Activated CD8-positive, alpha-beta memory T cell treated with anti-CD3 and anti-CD28 coated beads, Interleukin-2, amount 10 ng/mL, durations not matched to agents 7 days and 5 days (primary cell): ENCODE results near the gene LCP2. TPM values are rescaled to one million over a fixed set of nuclear protein-coding genes. Genes with fewer than 3 reads are reported as not detected.

Experiments used
- ATAC-seq: fragments of 150-1000 bp; cut with Tn5 transposase; one replicate; pipeline ENCODE4 v1.10.0; 2021; ENCODE audit warnings: moderate library complexity
- CTCF ChIA-PET: fragments of 350-600 bp; sonication (Branson Sonifier 250); formaldehyde crosslinking; loops from one replicate; lab custom pipeline; 2021; ENCODE audit warnings: antibody characterized with exemption; lab: Charles Lee
- DNase-seq: peaks from one replicate; pipeline ENCODE4 v3.0.0-alpha.2; 2020
- H3K27ac Mint-ChIP-seq: one replicate; pipeline ENCODE4 v1.8.0; 2021; ENCODE audit warnings: mild to moderate bottlenecking, mixed read lengths
- H3K27me3 Mint-ChIP-seq: one replicate; pipeline ENCODE4 v1.8.0; 2021; ENCODE audit warnings: mixed read lengths
- H3K36me3 Mint-ChIP-seq: one replicate; pipeline ENCODE4 v1.8.0; 2021; ENCODE audit warnings: mild to moderate bottlenecking, mixed read lengths
- H3K4me1 Mint-ChIP-seq: one replicate; pipeline ENCODE4 v1.8.0; 2021; ENCODE audit warnings: mixed read lengths
- H3K4me3 Mint-ChIP-seq: one replicate; pipeline ENCODE4 v1.8.0; 2021; ENCODE audit warnings: mild to moderate bottlenecking, moderate library complexity, mixed read lengths
- H3K9me3 Mint-ChIP-seq: one replicate; pipeline ENCODE4 v1.8.0; 2022; ENCODE audit warnings: low read depth, mixed read lengths
- total RNA-seq, 2 experiments: library from RNA; stranded (reverse); gene quantifications; one replicate each; pipeline ENCODE4 v1.2.3, GENCODE V29; 2021

Gene LCP2
- total RNA-seq, 2 experiments from 2014 or later = 393 to 419 TPM

DNA sequence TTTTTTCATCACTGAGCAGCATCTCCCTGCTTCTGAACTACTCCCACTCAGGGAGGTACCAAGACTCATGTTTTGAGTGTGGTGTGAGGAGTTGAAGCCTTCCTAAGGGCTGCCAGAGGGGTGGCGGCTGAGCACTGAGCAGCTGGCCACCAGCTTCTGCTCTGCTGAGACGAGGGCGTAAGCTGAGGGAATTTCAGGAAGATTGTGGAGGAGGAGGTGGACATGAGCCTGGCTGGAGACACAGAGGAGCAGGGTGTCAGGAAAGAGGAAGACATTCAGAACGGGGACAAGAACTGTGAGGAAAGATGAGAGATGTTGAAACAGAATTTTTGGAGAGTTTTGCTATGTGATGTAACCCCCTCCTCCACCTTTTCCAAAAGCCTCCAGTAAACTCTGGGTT, 7.8 kb downstream of the LCP2 start:
- H3K4me1 Mint-ChIP-seq = peaks cover 92% of the 10 kb centered on the region
- CTCF ChIA-PET = interaction anchor here (0.9 to 22.2 kb wide), 4 partner anchors 17 to 50 kb away, joined by 3 to 499 read pairs (median 176); no protein-coding TSS in a partner anchor
- H3K27me3 Mint-ChIP-seq = no peaks in the 10 kb centered on the region
- H3K36me3 Mint-ChIP-seq = peaks cover 98% of the 10 kb centered on the region
- peak overlapping the region; percentile 95 for H3K27ac Mint-ChIP-seq
- H3K4me3 Mint-ChIP-seq = peak overlapping the region; percentile 95
- DNase-seq = no peak
- ATAC-seq = no peak
- no peaks in the 10 kb centered on the region for H3K9me3 Mint-ChIP-seq

DNA sequence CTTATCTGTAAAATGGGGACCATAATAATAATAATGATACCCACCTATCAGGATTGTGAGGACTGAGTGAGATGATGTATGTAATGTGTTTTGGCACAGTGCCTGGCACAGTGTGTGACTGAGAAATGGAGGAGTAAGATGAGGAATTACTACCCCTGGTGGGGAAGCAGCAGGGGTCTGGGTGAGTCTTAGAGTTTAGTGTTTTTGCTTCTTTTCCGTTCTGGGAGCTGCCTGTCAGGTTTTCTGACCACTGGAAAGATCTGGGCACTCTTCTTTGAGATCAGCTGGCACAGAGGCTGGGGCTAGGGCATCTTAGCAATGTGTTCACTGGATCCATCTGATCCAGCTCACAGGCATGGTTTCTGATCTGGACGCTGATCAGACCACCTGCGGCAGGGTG, 8.5 kb downstream of the LCP2 start:
- no peak for ATAC-seq
- Mint-ChIP-seq H3K36me3 (peaks cover 98% of the 10 kb centered on the region), H3K27ac (peak overlapping the region; percentile 95), H3K4me3 (peak overlapping the region; percentile 95), H3K27me3 (no peaks in the 10 kb centered on the region), H3K4me1 (peaks cover 97% of the 10 kb centered on the region), H3K9me3 (no peaks in the 10 kb centered on the region)
- DNase-seq = no peak
- CTCF ChIA-PET = interaction anchor here (0.9 to 22.2 kb wide), 3 partner anchors 17 to 50 kb away, joined by 3 to 499 read pairs (median 234); no protein-coding TSS in a partner anchor

DNA sequence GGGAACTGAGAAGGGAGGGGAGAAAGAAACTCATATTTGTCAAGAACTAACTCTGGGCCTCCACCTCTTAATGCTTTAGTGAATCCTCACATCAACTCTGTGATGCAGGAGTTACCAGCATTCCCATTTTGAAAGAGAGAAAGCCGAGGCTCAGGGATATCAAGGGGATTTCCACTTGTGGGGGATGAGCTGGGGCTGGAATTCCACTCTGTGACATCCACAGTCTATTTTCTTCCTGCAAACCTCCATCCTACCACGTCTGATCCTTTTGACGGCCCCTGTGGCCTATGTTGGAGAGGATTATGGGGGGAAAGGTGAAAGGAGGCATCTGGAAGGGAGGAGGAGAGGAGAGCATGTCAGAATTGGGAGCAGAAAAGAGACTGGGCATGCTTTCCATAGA, 9.0 kb downstream of the LCP2 start:
- CTCF ChIA-PET = interaction anchor here (3.1 to 22.2 kb wide), 3 partner anchors 9 to 44 kb away, joined by 16 to 499 read pairs (median 234); partner anchors contain the start of gene LCP2
- DNase-seq (no peak), ATAC-seq (no peak)
- H3K27me3 Mint-ChIP-seq = no peaks in the 10 kb centered on the region
- peaks cover 98% of the 10 kb centered on the region for H3K36me3 Mint-ChIP-seq
- peak overlapping the region; percentile 95 for H3K4me3 Mint-ChIP-seq
- no peaks in the 10 kb centered on the region for H3K9me3 Mint-ChIP-seq
- H3K27ac Mint-ChIP-seq = peak overlapping the region; percentile 95
- H3K4me1 Mint-ChIP-seq = peaks cover 100% of the 10 kb centered on the region

DNA sequence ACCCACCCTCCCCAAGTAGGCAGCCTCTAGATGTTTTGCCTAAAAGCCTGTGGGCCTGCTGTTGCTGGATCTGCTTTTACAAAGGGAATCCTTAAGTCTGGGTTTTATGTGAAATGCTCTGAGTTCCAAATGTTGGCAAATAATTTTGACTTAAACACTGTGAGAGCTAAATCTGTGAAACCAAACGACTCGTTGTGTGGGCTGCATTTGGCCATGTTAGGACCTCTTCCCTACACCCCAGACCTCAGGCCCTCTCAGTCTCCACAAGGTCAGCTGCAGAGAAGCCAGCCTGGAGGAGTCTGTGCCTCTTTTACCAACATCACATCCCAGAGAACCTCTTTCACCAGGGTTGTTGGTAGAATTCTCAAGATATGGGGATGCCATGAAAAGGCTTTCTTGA, 9.4 kb downstream of the LCP2 start:
- H3K36me3 Mint-ChIP-seq = peaks cover 98% of the 10 kb centered on the region
- no peak for ATAC-seq
- H3K4me3 Mint-ChIP-seq = peak overlapping the region; percentile 95
- H3K27ac Mint-ChIP-seq = peak overlapping the region; percentile 95
- peaks cover 100% of the 10 kb centered on the region for H3K4me1 Mint-ChIP-seq
- H3K27me3 Mint-ChIP-seq = no peaks in the 10 kb centered on the region
- DNase-seq = no peak
- H3K9me3 Mint-ChIP-seq = no peaks in the 10 kb centered on the region
- CTCF ChIA-PET = interaction anchor here (1.0 to 22.2 kb wide), 6 partner anchors 9 to 52 kb away, joined by 3 to 499 read pairs (median 10); partner anchors contain the start of gene LCP2

DNA sequence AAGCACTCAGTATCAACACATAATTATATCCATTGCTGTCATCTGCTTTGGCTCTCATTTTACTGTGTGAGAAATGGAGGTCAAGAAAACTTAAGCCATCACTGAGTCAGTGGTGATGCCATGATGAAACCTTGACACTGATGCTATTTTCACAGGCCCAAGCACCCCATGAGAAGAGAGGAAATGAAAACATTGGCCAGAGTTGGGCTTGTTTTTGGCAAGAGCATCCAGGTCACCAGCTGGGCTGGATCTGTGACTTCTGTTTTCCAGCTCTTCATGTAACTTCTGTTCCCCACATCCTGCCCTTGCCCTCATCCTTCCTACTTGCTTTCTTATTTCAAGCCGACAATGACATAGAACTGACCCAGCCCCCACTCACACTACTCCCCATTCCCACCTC, 10.0 kb downstream of the LCP2 start:
- DNase-seq = no peak

DNA sequence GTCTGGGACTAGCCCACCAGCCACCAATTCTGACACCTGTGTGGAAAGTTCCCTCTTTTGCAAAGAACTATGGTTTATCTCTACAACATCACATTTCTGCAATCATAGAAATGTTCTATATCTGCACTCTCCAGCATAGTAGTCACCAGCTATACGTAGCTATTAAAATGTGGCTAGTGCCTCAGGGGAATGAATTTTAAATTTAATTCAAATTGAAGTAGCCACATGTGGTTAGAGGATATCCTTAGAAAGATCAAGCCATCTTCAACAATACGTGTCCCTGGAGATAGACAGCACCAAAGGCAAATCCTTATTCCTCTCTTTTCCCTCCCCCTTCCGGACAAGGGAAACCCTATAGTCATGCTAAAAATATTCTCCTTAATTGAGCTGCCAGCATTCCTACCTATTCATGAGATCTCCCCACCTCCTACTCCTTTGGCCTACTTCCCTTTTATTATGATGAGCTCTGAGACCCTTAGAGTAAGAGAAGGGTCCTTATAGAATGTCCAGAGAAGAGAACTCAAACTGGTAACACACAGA, 11.1 kb downstream of the LCP2 start:
- peaks cover 96% of the 10 kb centered on the region for H3K36me3 Mint-ChIP-seq
- ATAC-seq (no peak), DNase-seq (no peak)
- no peaks in the 10 kb centered on the region for H3K9me3 Mint-ChIP-seq
- peaks cover 100% of the 10 kb centered on the region for H3K4me1 Mint-ChIP-seq
- peak overlapping the region; percentile 76 for H3K27ac Mint-ChIP-seq
- no peak overlapping the region for H3K4me3 Mint-ChIP-seq
- CTCF ChIA-PET = interaction anchor here (1.1 to 22.2 kb wide), 4 partner anchors 11 to 60 kb away, joined by 4 to 499 read pairs (median 10); partner anchors contain the start of gene LCP2
- no peaks in the 10 kb centered on the region for H3K27me3 Mint-ChIP-seq

More for the DNA sequence above, 10.0 kb downstream of the LCP2 start:
- CTCF ChIA-PET = interaction anchor here (1.0 to 22.2 kb wide), 6 partner anchors 10 to 52 kb away, joined by 3 to 499 read pairs (median 10); partner anchors contain the start of gene LCP2
- Mint-ChIP-seq H3K27ac (peak overlapping the region; percentile 78), H3K9me3 (no peaks in the 10 kb centered on the region), H3K36me3 (peaks cover 96% of the 10 kb centered on the region), H3K4me1 (peaks cover 100% of the 10 kb centered on the region), H3K4me3 (peak overlapping the region; percentile 95), H3K27me3 (no peaks in the 10 kb centered on the region)
- ATAC-seq = peak; percentile 4

DNA sequence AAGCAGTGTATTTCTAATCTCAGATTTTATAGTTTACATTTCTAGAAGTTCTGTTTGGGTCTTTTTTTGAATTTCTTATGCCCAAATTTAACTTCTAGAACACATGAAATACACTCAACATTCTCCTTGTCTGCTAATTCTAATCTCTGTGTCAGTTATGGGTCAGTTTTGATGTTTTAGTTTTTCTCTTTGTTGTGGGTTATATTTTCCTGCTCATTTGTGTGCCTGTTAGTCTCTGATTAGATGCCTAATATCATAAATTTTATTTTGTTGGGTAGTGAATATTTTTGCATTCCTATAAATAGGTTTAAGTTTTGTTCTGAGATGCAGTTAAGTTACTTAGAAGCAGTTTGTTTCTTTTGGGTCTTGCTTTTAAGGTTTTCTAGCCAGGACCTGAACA, 12.4 kb downstream of the LCP2 start:
- Mint-ChIP-seq H3K4me3 (peak overlapping the region; percentile 40), H3K36me3 (peaks cover 89% of the 10 kb centered on the region), H3K9me3 (no peaks in the 10 kb centered on the region), H3K27ac (peak overlapping the region; percentile 76), H3K4me1 (peaks cover 99% of the 10 kb centered on the region), H3K27me3 (no peaks in the 10 kb centered on the region)
- no peak for ATAC-seq
- CTCF ChIA-PET = interaction anchor here (1.3 to 22.2 kb wide), 5 partner anchors 7 to 54 kb away, joined by 5 to 499 read pairs (median 16); partner anchors contain the start of gene LCP2
- DNase-seq = no peak

DNA sequence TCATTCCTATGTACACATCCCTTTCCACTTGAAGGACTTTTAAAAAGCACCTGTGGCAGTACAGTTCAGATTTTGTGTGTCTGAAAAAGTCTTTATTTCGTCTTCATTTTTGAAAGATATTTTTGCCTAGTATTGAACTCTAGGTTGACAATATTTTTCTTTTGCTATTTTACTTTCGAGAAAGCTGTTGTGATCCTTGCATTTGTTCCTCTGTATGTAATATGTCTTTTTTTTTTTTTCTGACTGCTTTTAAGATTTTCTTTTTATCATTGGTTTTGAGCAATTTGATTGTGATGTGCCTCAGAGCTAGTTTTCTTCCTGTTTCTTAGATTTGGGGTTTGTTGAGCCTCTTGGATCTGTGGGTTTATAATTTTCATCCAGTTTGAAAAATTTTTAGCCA, 13.3 kb downstream of the LCP2 start:
- H3K36me3 Mint-ChIP-seq = peaks cover 81% of the 10 kb centered on the region
- H3K4me3 Mint-ChIP-seq = peak overlapping the region; percentile 9
- H3K4me1 Mint-ChIP-seq = peaks cover 99% of the 10 kb centered on the region
- ATAC-seq (no peak), DNase-seq (no peak)
- H3K27ac Mint-ChIP-seq = peak overlapping the region; percentile 76
- CTCF ChIA-PET = interaction anchor here (0.8 to 4.5 kb wide), 8 partner anchors 8 to 55 kb away, joined by 3 to 35 read pairs (median 5); no protein-coding TSS in a partner anchor
- no peaks in the 10 kb centered on the region for H3K27me3 Mint-ChIP-seq
- H3K9me3 Mint-ChIP-seq = no peaks in the 10 kb centered on the region

DNA sequence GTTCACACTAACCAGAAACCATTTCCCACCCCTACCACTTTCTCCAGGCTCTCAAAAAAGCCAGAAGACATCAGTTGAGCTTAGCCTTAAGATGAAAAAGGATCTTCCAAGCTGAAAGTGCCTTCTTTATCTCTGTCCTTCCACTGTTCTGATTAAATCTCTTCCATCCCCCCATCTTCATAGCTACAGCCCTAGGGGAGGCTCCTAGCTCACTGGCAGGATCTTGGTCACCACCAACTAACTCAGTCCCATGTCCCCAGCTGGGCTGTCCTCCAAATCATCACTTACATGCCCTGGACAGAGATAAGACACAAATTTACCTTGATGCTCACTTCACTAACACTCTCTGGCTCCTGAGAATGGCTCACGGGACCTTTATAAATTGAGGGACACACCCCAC, 14.3 kb downstream of the LCP2 start:
- Mint-ChIP-seq H3K36me3 (peaks cover 72% of the 10 kb centered on the region), H3K9me3 (no peaks in the 10 kb centered on the region), H3K4me3 (peak overlapping the region; percentile 26), H3K27ac (peak overlapping the region; percentile 80), H3K4me1 (peaks cover 96% of the 10 kb centered on the region), H3K27me3 (no peaks in the 10 kb centered on the region)
- CTCF ChIA-PET = interaction anchor here (1.1 to 4.5 kb wide), 10 partner anchors 9 to 57 kb away, joined by 3 to 35 read pairs (median 10); partner anchors contain the start of gene LCP2
- ATAC-seq (no peak), DNase-seq (no peak)

DNA sequence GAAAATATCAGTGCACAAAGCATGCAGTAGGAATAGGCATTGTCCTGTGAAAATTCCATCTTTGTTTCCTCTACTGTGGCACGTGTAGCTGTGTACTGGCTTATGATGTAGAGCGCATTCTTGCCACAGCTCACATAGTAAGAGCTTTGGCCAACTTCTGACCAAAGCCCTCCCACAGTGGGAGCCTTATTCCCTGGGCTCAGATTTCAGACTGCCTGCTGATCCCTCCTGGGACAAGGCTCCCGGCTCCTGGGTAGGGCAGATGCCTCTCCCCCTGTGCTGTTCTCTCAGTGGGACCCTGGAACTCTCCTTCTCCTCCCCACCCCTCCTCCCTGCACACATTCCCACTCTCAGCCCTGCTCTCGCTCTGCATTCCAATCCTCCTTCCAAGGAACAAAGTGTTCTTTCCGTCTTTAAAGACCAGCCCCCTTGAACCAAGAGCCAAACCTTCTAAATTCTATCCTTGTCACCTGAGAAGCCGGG, 17.5 kb downstream of the LCP2 start:
- CTCF ChIA-PET = interaction anchor here (1.3 to 16.3 kb wide), 9 partner anchors 13 to 61 kb away, joined by 3 to 499 read pairs (median 8); partner anchors contain the start of gene LCP2
- ATAC-seq = no peak
- H3K36me3 Mint-ChIP-seq = peaks cover 68% of the 10 kb centered on the region

DNA sequence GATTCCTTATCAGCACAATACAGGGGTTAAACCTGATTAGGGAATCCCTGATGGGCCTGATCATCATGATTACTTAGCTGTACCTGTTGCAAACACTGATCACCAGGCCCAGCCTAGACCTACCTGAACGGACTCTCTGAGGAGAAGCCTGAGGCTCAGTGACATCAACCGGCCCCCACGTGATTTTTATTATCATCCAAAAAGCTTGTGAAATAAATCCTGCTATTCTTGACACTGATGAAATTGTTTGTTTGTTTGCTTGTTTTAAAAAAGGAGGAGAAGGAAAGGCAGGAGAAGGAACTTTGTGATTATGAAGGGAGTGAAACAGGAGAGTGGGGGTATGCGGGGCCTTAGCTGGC, 18.1 kb downstream of the LCP2 start:
- ATAC-seq (peak; percentile 2), DNase-seq (no peak)
- peak overlapping the region; percentile 27 for H3K4me3 Mint-ChIP-seq
- peaks cover 92% of the 10 kb centered on the region for H3K4me1 Mint-ChIP-seq
- CTCF ChIA-PET = interaction anchor here (0.9 to 16.3 kb wide), 11 partner anchors 9 to 62 kb away, joined by 3 to 499 read pairs (median 6); partner anchors contain the start of gene LCP2
- no peaks in the 10 kb centered on the region for H3K27me3 Mint-ChIP-seq
- H3K36me3 Mint-ChIP-seq = peaks cover 66% of the 10 kb centered on the region
- no peaks in the 10 kb centered on the region for H3K9me3 Mint-ChIP-seq
- H3K27ac Mint-ChIP-seq = peak overlapping the region; percentile 88

More for the DNA sequence above, 17.5 kb downstream of the LCP2 start:
- no peak for DNase-seq
- H3K27me3 Mint-ChIP-seq = no peaks in the 10 kb centered on the region
- no peaks in the 10 kb centered on the region for H3K9me3 Mint-ChIP-seq
- H3K4me1 Mint-ChIP-seq = peaks cover 93% of the 10 kb centered on the region
- H3K4me3 Mint-ChIP-seq = peak overlapping the region; percentile 30
- peak overlapping the region; percentile 88 for H3K27ac Mint-ChIP-seq

DNA sequence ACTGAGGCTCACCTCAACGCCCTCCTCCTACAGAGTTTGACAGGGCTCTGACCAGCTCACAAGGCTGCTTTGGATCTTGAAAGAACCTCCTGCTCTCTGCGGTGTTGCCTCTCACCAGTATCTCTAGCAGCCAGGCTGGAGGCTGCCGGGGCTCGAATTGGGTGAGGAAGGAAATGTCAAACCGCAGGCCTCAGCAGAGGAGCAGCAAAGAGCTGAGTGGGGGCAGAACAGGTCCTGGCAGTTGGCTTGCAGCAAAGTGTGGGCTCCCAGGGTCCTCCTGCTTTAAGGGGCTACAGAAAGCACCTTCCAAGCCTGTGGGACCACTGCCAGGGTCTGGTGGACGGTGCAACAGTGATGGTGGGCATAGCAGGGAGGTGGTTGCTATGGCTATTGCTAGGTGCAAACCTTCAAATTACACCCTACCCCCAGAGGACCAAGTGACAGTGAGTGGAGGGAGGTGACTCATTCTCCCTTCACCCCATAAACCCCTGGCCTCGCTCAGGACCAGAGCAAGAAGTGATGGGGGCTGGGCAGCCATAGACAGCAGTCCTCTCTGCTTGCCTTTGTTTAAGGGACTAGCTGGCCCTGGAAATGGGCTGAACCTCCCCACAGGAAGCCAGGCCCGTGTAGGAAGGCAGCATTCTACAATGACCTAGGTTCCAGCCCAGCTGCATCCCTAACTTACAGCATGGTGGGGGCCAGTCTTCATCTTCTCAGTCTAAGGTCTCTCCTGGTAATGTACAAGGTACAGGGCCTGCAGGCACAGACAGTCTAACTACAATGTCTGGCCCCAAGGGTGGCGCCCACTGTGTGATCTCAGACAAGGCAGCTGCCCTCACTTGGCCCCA, 18.7 kb downstream of the LCP2 start:
- H3K9me3 Mint-ChIP-seq = no peaks in the 10 kb centered on the region
- peaks cover 67% of the 10 kb centered on the region for H3K36me3 Mint-ChIP-seq
- H3K4me1 Mint-ChIP-seq = peaks cover 92% of the 10 kb centered on the region
- H3K4me3 Mint-ChIP-seq = peak overlapping the region; percentile 65
- ATAC-seq (peak; percentile 76), DNase-seq (peak; percentile 98)
- CTCF ChIA-PET = interaction anchor here (0.6 to 16.3 kb wide), 12 partner anchors 8 to 62 kb away, joined by 3 to 499 read pairs (median 6); partner anchors contain the start of gene LCP2
- no peaks in the 10 kb centered on the region for H3K27me3 Mint-ChIP-seq
- peak overlapping the region; percentile 88 for H3K27ac Mint-ChIP-seq
